Measurements from ENCODE around the gene ANKLE1.

Gene ANKLE1

DNA sequence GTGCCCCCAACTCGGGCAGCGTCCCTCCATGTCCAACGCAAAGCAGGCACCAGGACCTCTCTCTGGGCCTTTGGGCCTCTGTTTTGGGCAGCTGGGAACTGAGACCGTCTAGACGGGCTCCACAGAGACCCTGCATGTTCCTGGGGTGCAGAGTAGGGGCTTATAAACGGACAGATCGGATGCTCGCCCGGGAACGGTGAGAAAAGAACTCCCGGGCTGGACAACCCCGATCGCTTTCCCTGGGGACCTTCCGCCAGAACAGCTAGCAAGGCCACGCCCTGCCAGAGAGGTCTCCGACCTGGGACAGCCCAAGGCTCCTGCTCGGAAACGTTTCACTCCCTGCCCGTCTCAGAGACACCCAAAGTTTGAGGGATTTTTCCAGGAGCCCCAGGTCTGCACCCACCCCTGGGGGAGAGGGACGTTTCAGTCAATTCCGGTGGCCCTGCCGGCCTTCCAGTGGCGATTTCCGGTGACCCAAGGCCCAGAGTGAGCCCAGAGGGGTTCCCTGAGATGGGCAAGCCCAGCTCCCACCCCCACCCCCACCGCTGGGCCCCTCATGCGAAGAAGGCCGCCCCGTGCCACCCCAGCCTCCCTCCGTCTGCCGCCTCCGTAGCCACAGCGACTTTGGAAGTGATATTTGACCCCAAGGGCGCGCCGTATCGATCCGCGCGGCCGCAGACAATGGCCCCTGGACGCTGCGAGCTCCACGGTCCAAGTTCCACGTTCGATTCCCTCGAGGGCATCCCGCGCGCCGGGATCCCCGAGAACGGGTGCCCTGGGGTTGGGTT is 37.7 kb upstream of the ANKLE1 start:
- TF ChIP-seq, protein P1, sequence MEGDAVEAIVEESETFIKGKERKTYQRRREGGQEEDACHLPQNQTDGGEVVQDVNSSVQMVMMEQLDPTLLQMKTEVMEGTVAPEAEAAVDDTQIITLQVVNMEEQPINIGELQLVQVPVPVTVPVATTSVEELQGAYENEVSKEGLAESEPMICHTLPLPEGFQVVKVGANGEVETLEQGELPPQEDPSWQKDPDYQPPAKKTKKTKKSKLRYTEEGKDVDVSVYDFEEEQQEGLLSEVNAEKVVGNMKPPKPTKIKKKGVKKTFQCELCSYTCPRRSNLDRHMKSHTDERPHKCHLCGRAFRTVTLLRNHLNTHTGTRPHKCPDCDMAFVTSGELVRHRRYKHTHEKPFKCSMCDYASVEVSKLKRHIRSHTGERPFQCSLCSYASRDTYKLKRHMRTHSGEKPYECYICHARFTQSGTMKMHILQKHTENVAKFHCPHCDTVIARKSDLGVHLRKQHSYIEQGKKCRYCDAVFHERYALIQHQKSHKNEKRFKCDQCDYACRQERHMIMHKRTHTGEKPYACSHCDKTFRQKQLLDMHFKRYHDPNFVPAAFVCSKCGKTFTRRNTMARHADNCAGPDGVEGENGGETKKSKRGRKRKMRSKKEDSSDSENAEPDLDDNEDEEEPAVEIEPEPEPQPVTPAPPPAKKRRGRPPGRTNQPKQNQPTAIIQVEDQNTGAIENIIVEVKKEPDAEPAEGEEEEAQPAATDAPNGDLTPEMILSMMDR (IDR thresholded peaks at IDR 0.05; ENCODE audit: insufficient read depth, low read depth, low read length, missing control alignments), result no peak
- H3K4me3 ChIP-seq (ENCODE audit: low read length), result peak overlapping the region; percentile 90
- no peak for DNase-seq (ENCODE audit: low read depth)

DNA sequence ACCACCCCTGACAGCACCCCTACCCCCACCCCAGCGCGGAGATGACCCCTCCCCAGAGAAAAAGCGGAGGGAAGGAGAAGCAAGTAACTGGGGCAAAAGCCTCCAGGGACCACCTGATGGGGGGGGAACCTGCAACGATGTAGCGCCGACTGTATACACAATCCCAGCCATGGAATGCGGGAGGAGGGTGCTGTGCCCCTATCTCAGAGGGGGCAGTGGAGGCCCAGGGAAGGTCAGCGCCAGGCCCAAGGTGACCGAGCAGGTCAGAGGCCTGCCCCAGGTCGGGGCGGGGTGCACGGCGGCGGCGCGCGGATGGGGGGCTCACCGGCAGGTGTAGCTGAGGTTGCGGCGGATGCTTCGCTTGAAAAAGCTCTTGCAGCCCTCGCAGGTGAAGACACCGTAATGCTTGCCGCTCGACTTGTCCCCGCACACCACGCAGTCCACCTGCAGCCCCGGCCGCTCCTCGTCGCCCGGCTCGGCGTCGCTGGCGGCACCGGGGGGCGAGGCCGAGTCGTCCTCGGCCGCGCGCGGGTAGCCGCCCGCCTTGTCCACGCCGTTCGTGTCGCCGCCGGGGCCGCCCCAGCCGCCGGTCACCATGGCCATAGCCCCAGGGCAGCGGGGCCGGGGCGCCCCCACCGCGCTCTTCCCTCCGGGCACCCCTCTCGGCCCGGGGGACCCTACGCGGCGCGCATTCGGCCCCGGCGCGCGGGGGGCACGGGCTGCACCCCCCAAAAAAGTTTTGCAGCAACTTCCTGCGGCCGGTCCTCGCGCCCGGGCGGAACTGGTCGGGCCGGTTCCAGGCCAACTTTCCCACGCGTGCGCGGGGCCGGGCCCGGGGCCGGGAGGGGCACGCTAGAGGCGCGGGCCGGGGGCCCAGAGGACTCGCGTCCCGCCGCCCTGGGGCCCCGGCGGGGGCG is 36.8 kb upstream of the ANKLE1 start:
- H3K4me3 ChIP-seq (ENCODE audit: low read length), result peak overlapping the region; percentile 90
- peak; percentile 40 for DNase-seq (ENCODE audit: low read depth)
- TF ChIP-seq, protein P1 (IDR thresholded peaks at IDR 0.05; ENCODE audit: insufficient read depth, low read depth, low read length, missing control alignments), result no peak

DNA sequence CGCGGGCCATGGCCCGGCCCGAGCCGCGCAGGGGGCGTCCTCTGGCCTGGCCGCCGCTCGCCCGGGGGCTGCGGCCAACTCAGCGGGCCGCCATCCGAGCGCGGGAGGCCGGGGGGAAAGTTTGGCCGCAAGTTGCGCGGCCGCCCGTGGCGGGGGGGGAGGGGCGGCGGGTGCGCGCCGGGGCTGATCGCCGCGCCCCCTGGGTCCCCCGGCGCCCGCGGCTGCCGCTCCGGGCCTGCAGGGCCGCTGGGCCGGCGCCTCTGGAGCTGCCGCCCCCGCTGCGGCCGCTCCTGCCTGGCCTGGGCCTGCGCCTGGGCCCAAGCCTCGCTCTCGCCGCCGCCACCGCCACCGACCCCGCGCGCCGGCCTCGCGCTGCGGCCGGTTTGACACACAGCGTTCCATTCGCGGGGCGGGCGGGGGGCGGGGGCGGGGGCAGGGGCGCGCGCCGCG is 36.1 kb upstream of the ANKLE1 start, which contains the start of gene NR2F6:
NR2F6 (minus strand) TSS at position 385 of the 450 bp plus-strand sequence. CDS start 699 bp downstream, outside the sequence.
- peak within 1 kb of the TSS; percentile 90 for H3K4me3 ChIP-seq (ENCODE audit: low read length)
- TF ChIP-seq, protein P1 (IDR thresholded peaks at IDR 0.05; ENCODE audit: insufficient read depth, low read depth, low read length, missing control alignments), result no peak
- DNase-seq (ENCODE audit: low read depth), result no peak

DNA sequence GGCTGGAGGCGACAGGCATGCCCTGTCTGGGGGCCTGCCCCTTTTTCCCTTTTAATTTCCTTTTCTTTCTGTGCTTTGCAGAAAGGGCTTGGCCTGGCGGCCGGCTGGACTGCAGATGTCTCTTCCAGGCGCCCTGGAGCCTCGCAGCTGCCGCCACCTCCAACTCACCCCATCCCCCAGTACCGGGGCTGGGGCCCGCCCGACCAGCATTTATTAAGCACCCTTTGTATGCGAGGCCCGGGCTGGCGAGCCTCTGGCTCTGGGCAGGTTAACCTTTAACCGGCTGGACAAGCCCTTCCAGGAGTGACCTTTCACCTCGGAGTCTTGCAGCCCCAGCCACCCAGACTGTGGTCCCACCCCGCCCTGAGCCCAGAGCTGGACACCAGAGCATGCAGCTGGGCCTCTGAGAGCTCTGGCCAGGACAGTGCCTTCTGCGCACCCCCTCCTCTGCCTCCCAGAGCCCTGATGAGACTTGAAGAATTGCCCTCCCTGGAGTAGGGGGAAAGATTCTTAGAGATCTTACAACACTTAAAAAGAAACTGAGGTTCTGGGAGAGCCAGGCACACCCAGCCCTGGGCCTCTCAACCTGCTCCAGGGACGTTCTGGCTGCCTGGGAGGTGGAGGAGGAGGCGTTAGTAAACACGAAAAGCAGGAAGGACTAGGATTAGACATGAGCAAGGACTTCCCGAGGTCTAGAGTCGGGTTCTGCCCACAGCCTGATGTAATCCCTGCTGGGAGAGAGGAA is 34.8 kb upstream of the ANKLE1 start:
- peak; percentile 61 for DNase-seq (ENCODE audit: low read depth)
- peak overlapping the region; percentile 44 for H3K4me3 ChIP-seq (ENCODE audit: low read length)
- TF ChIP-seq, protein P1 (IDR thresholded peaks at IDR 0.05; ENCODE audit: insufficient read depth, low read depth, low read length, missing control alignments), result no peak

DNA sequence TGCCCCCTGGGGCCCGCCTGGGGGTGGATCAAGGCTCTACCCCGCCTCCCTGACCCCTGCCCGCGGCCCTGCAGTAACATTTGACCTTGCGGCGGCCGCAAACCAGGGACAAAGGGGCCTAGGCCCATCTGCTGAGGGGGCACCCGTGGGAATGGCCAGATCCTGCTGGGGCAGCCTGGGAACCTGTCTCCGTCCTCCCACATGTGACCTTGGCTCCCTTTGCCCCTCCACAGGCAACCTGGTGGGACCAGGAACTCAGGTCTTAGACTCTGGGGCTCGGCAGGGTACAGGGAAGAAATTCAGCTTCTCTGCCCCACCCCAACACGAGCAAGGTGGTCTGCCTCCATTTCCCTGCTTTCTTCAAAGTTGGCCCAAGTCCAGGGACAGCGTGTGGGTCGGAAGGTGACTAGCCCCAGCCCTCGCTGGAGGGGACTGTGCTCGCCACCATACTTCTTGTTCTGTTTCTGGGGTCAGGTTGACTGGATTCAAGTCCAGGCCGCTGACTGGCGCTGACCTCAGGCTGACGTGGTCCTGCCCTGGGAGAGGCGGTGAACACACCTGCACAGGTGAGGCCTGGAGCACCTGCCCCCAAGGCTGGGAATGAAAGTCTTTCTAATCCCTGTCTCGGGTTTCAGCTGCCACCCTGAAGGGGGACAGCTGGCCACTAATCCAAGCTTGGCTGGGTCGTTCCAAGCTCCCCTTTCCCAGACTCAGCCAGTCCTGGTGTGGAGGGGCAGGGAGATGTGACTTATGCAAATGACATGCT is 33.5 kb upstream of the ANKLE1 start:
- DNase-seq (ENCODE audit: low read depth), result peak; percentile 68
- TF ChIP-seq, protein P1 (IDR thresholded peaks at IDR 0.05; ENCODE audit: insufficient read depth, low read depth, low read length, missing control alignments), result no peak
- no peak overlapping the region for H3K4me3 ChIP-seq (ENCODE audit: low read length)

All from epithelial cell of esophagus (primary cell).